LNCaP clone FGC (cell line): ENCODE results near the gene HOXD11.

Experiments used
- DNase-seq: peaks from one replicate; pipeline ENCODE4 v3.0.0-alpha.2; 2011; ENCODE audit warnings: low read depth
- H3K4me3 ChIP-seq: 2 replicates; pipeline ENCODE4 v1.5.1; 2011; ENCODE audit warnings: mild to moderate bottlenecking, low read depth, low read length, control low read depth
- TF ChIP-seq, protein P1 (sequence below): IDR thresholded peaks from 2 replicates; pipeline ENCODE4 v1.5.1; 2012; ENCODE audit warnings: mild to moderate bottlenecking; ENCODE audit not compliant: control insufficient read depth, insufficient read depth; ENCODE audit errors: extremely low read depth

HOXD11 gene

DNA sequence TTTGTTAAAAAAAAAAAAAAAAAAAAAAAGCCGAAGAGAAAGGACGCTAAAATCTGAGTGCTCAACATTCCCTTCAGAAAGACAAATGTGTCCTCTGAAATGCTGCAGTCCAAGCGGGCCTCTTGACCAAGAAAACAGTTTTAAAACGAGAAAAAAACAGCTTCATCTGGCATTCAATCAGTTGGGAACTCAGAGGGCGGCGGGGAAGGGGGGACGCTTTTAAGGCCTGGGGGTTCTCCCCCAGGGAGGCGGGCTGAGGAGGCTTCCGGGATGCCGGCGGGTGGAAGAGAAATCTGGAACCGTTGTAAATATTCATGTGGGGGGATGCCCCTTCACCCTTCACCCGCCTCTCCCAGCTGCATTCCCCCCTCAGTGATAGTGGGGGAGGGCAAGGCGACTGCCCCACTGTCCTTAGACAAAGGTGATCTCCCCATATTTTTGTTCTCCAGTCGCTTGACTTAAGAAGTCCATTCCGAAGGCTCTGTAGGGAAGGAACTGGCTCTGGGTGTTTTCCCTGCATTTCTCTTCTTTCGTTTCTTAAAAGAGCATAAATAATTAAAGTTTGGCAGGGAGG is 3.3 kb upstream of the HOXD11 start:
- no peak overlapping the region for H3K4me3 ChIP-seq
- TF ChIP-seq, protein P1, sequence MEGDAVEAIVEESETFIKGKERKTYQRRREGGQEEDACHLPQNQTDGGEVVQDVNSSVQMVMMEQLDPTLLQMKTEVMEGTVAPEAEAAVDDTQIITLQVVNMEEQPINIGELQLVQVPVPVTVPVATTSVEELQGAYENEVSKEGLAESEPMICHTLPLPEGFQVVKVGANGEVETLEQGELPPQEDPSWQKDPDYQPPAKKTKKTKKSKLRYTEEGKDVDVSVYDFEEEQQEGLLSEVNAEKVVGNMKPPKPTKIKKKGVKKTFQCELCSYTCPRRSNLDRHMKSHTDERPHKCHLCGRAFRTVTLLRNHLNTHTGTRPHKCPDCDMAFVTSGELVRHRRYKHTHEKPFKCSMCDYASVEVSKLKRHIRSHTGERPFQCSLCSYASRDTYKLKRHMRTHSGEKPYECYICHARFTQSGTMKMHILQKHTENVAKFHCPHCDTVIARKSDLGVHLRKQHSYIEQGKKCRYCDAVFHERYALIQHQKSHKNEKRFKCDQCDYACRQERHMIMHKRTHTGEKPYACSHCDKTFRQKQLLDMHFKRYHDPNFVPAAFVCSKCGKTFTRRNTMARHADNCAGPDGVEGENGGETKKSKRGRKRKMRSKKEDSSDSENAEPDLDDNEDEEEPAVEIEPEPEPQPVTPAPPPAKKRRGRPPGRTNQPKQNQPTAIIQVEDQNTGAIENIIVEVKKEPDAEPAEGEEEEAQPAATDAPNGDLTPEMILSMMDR, result no peak
- DNase-seq, result no peak

DNA sequence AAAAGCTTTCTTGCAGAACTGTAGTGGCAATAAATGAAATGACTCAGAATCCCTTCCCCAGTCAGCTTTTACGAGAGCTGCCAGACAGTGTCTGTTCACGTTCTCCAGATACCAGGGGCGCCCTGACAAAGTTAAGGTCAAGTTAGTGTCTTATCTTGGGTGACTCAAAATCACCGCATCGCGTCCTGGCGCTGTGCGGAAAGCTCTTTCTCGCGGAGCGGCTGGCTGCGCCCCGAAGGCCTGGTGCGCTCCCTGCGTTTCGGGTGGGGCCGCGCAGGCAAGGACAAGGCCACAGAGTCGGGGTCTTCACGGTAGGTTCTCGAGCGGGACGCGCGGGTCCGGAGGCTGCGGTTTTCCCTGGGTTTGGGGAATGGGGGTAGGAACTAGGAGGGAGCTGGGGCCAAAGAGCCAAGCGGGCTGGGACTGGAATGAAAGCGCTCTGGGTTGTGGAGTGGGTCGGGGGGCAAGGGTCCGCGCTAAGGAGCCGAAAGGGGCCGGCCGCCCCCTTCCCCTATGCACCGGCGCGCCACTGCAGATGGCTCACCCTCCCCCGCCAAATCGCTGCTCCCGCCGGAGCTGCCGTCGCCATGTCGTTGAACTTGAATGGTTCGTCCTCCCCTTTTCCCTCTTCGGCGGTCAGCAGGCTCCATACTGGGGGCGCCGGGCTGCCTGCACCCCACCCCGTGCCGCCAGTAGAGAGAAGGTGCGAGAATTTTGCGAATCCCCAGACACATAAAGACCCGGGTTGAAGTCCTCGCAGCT is 2.6 kb upstream of the HOXD11 start:
- TF ChIP-seq, protein P1, result no peak

DNA sequence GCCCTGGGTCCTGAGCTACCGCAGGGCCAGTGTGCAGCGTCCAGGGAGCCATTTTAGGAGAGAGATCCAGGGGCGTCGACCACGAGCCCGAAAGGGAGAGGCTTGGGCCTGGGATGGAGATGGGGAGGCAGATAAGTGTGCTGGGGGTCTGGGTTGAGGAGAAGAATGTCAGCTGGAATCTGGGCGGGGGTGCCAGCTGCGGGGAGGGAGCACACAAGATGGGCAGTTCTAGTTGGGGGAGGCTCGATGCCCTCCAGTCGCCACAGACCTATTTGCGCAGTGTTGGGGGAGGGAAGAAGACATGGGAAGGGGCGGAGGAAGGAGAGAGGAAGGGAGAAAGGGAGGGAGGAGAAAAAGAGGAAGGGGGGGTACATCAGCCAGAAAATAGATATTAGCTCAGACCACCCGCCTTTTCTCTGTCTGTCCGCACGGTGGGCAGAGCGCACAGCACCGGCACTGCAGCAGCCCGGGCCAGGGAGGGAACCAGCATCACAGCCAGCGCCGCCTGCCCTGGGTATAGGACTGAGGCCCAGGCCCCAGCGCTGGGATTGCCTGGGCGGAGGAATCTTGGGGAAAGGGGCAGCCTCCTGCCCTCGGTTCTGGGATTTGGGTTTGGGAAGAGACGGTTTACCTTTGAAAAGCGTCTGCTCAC is 1.9 kb upstream of the HOXD11 start:
- H3K4me3 ChIP-seq, result no peak overlapping the region
- DNase-seq, result no peak
- TF ChIP-seq, protein P1, result no peak

More for the DNA sequence above, 2.6 kb upstream of the HOXD11 start:
- DNase-seq, result no peak
- no peak overlapping the region for H3K4me3 ChIP-seq

DNA sequence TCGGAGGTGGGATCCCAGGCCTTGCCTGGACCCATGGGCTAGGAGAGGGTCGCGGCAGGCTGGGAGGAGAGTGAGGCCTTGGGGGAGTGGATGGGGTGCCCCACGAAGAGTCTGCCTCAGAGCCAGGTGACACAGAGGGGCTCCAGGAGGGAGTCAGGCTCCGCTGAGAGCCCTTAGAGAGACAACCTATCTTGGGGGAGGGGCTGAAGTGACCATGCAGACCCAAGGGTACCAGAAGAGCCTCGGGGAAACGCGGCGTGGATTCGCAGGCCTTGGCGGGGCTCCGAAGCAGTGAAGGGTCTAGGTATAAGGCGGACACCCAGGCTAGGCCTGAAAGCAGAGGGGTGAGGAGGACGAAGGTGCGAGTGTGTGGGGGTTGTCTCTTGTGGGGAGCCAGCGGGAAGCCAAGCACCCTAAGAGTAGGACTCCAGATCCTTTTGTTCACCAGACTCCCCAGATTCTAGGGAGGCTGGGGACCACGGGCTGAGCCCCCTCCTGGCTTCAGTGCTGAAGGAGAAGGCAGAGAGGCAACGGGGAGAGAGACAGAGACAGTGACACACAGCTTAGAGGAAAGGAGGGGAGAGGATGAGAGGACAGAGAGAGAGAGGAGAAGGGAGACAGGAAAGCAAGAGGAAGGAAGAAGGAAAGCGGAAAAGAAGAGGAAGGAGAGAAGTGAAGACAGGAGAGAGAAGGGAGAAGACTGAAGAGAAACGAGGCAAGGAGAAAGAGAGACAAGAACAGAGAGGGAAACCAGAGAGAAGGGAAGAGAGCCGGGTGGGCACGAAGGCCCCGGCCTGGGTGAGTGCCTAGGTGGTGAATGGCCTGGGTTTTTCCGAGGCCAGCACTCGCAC is 1.1 kb upstream of the HOXD11 start:
- TF ChIP-seq, protein P1, result no peak
- no peak for DNase-seq
- H3K4me3 ChIP-seq, result no peak overlapping the region

DNA sequence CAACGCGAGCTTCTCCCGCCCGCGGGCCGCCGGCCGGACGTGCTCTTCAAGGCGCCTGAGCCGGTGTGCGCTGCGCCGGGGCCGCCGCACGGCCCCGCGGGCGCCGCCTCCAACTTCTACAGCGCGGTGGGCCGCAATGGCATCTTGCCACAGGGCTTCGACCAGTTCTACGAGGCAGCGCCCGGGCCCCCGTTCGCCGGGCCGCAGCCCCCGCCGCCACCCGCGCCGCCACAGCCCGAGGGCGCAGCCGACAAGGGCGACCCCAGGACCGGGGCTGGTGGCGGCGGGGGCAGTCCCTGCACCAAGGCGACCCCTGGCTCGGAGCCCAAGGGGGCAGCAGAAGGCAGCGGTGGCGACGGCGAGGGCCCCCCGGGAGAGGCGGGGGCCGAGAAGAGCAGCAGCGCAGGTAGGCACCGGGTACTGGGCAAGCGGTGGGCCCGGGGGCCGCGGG is 676 bp downstream of the HOXD11 start:
- no peak for DNase-seq
- TF ChIP-seq, protein P1, result no peak
- H3K4me3 ChIP-seq, result no peak overlapping the region

DNA sequence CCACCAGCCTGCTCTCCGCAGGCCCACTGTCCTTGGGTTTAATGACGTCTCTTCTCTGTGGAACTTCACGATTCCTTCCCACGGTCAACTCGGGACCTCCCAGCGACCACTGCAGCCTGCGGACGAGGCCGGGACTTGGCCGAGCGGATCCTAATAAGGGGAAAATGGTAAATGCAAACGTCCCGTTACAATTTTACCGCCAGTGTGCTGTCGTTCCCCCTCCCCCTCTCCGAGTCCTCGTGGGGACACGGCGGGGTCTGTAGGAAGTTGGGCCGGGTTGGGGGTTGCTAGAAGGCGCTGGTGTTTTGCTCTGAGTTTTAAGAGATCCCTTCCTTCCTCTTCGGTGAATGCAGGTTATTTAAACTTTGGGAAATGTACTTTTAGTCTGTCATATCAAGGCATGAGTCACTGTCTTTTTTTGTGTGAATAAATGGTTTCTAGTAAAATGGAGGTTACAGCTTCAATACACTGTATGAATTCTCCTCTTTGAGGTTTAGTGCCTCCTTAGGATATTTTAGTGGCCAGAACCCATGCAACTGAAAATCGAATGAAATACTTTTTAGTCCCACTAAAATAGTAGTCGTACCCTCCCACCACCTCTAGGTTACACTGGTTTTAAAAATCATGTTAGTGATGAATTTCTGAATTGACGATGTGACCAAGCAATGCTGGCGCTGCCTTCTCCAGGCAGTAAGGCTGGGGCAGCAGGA is 2.3 kb downstream of the HOXD11 start:
- H3K4me3 ChIP-seq, result no peak overlapping the region
- TF ChIP-seq, protein P1, result no peak

More for the DNA sequence above, 2.3 kb downstream of the HOXD11 start:
- DNase-seq, result no peak
